NCI-H1930 (cell line): ENCODE results near the gene SIRT3.
"Not testable (repeated sequence)": the region's sequence is repeated elsewhere in the genome, so short reads cannot be mapped to it uniquely, and the experiment has no call there.

Source experiments
- DNase-seq, 2 experiments: peaks; one replicate each; lab custom pipeline; 2025; lab: John Stamatoyannopoulos, UW

The SIRT3 gene

GRCh38 chr11:203056-203944 is 32.8 kb downstream of the SIRT3 start:
- DNase-seq: no peak

GRCh38 chr11:202490-202889 is 33.7 kb downstream of the SIRT3 start:
- DNase-seq: no peak

- no peak for DNase-seq
Observed at GRCh38 chr11:201966-202365, 34.2 kb downstream of the SIRT3 start.

- no peak for DNase-seq
Observed at GRCh38 chr11:200224-201003, 35.7 kb downstream of the SIRT3 start.

- no peak for DNase-seq
Observed at GRCh38 chr11:199782-200181, 36.4 kb downstream of the SIRT3 start.

GRCh38 chr11:199004-199581 is 37.0 kb downstream of the SIRT3 start:
- no peak for DNase-seq

- DNase-seq: no peak
Observed at GRCh38 chr11:198236-198806, 37.8 kb downstream of the SIRT3 start.

- DNase-seq: no peak
Observed at GRCh38 chr11:197741-198235, 38.4 kb downstream of the SIRT3 start.

- DNase-seq: no peak
Observed at GRCh38 chr11:196786-197731, 39.1 kb downstream of the SIRT3 start.

GRCh38 chr11:193481-193880 is 42.7 kb downstream of the SIRT3 start:
- not testable (repeated sequence) for DNase-seq

GRCh38 chr11:192674-193128 is 43.4 kb downstream of the SIRT3 start, which contains the start of gene SCGB1C1:
TSS of gene SCGB1C1 (plus strand) at chr11:193078. CDS start at chr11:193100, 22 bp downstream.
- not testable (repeated sequence) for DNase-seq

- DNase-seq: not testable (repeated sequence)
Observed at GRCh38 chr11:191490-192478, 44.4 kb downstream of the SIRT3 start.

GRCh38 chr11:190546-190945 is 45.6 kb downstream of the SIRT3 start:
- not testable (repeated sequence) for DNase-seq

- not testable (repeated sequence) for DNase-seq
Observed at GRCh38 chr11:189843-190311, 46.3 kb downstream of the SIRT3 start.

- not testable (repeated sequence) for DNase-seq
Observed at GRCh38 chr11:189200-189783, 46.9 kb downstream of the SIRT3 start.

GRCh38 chr11:180242-180641 is 55.9 kb downstream of the SIRT3 start:
- not testable (repeated sequence) for DNase-seq
